Skin epidermis (tissue), 12 donors: ENCODE results near the gene RBMY1B.
"Not testable (repeated sequence)": the region's sequence is repeated elsewhere in the genome, so short reads cannot be mapped to it uniquely, and the experiment has no call there.

ENCODE experiments used
- H3K27ac ChIP-seq, 21 experiments: fragments of 200-600 bp; sonication (generic) in 11 of 21; one replicate each; pipeline ENCODE4 v1.5.0; 2020; ENCODE audit warnings: mild to moderate bottlenecking in 3 of 21, inconsistent platforms in 2 of 21, moderate library complexity in 2 of 21
- H3K4me3 ChIP-seq, 7 experiments: fragments of 200-600 bp; sonication (generic) in 2 of 7; one replicate each; pipeline ENCODE4 v1.5.0; 2020; ENCODE audit warnings: inconsistent platforms in 2 of 7, mild to moderate bottlenecking in 2 of 7, moderate library complexity in 1 of 7

The RBMY1B gene

DNA sequence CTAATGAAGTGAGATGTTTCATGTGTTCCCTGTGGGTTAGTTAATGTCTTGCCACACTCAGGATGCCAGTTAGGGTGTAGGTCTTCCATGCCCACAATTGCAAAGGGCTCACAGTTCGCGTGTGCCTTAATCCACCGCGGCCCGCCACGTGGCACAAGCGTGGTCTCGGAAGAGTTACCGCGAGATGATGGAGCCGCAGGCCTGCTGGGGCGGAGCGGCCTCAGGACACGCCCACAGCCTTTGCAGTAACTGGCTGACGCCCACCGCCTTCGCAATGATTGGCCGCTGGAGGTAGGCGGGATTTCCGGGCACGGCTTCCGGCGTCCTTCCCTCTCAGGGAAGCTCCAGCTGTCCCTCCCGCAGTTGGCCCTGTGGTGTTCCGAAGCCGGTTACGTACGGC lies at the start of gene RBMY1B:
TSS of gene RBMY1B (plus strand) at position 301 of the 400 bp plus-strand sequence. CDS start 2,013 bp downstream, outside the sequence.
- not testable (repeated sequence) for H3K4me3 ChIP-seq, H3K27ac ChIP-seq

DNA sequence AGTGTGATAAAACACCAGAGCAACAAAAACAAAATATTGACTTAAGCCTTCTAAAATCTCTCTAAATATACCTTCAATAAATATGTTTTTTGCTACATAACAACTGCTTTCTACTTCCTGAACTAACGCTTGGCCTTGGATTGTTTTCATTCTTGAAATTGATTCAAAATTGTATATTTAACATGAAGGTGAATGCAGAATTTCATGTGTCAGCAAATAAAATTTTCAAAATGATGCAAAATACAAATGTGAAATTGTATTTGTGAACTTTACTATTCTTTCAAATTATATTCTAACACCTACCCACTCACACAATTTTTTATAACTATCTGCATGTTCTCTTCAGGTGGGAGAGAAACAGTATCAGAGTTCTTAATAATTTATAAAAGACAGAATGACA lies 48.2 kb upstream of the RBMY1B start:
- not testable (repeated sequence) for H3K27ac ChIP-seq, H3K4me3 ChIP-seq

DNA sequence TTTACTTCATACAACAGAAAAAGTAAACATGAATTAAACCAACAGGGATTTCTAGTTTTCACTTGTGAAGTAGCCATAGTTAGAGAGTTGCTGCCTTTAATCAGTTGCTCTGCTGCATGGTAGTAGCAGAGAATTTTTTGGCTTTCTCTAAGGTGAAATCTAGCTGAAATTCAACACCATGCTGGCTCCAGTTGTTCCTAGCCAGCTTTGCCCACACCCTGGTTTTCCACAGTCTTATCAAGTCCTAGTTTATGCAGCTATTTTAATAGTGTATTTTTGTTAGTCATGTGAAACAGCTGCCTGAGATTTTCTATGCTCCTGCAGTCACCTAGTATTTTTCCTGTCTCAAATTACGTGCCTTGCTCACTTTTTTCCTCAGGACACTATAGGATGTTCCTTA lies 28.2 kb upstream of the RBMY1B start:
- Histone ChIP-seq H3K27ac (no peak overlapping the region), H3K4me3 (no peak overlapping the region)

DNA sequence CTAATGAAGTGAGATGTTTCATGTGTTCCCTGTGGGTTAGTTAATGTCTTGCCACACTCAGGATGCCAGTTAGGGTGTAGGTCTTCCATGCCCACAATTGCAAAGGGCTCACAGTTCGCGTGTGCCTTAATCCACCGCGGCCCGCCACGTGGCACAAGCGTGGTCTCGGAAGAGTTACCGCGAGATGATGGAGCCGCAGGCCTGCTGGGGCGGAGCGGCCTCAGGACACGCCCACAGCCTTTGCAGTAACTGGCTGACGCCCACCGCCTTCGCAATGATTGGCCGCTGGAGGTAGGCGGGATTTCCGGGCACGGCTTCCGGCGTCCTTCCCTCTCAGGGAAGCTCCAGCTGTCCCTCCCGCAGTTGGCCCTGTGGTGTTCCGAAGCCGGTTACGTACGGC lies 23.4 kb downstream of the RBMY1B start, which contains the start of gene RBMY1A1:
TSS of gene RBMY1A1 (plus strand) at position 301 of the 400 bp plus-strand sequence. CDS start 2,013 bp downstream, outside the sequence.
- not testable (repeated sequence) for H3K4me3 ChIP-seq, H3K27ac ChIP-seq

DNA sequence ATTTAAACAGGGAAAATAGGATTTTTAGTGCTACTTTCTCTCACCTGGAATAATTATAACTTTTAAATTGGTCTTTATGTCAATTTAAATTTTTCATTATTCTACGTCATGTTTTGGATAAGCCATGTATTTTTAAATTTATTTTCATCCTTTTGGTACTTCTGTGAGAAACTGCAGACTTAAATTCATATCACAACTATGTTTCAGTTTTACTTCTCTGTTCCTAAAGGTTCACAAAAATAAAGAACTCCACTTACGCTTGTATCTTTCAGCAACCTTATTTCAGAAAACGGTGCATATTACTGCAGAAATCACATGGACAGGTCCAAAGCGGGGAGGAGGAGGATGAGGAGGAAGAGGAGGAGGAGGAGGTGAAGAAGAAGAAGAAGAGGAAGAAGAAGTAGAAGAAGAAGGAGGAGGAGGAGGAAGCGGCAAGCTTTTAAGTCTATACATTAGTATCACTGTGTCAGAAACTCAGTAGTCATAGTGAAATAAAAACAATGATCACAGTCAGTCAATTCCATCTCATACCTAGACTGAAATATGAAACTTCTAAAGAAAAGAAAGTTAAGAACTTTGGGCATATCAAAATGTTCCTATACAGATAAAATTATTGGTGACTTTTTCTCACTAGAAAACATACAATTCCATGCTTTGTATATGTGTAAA lies 48.3 kb downstream of the RBMY1B start:
- not testable (repeated sequence) for H3K27ac ChIP-seq, H3K4me3 ChIP-seq
